MCF 10A (cell line): ENCODE data around the gene TBL1Y. TPM values are rescaled to one million over a fixed set of nuclear protein-coding genes. Genes with fewer than 3 reads are reported as not detected.

ENCODE experiments used
- BruUV-seq: library from RNA; stranded (reverse); fragments of 400-500 nt; replicated peaks from 2 replicates; lab custom pipeline; 2021; lab: Mats Ljungman, UMichigan
- CTCF ChIA-PET: fragments of 300-600 bp; sonication (Branson Sonifier 250); formaldehyde crosslinking; extraction: SDS; loops from one replicate; lab custom pipeline; 2021; ENCODE audit warnings: antibody characterized with exemption, inconsistent platforms; lab: Yijun Ruan, JAX
- POLR2A ChIA-PET: fragments of 300-600, 350-650 bp; sonication (Branson Sonifier 250); formaldehyde crosslinking; extraction: SDS; loops from one replicate; lab custom pipeline; 2020; ENCODE audit warnings: antibody characterized with exemption, inconsistent platforms; lab: Yijun Ruan, JAX
- DNase-seq: peaks from one replicate; pipeline ENCODE4 v3.0.0-alpha.2; 2018; ENCODE audit not compliant: unreplicated experiment
- H3K27ac Mint-ChIP-seq: one replicate; pipeline ENCODE4 v1.8.0; 2022; ENCODE audit warnings: mild to moderate bottlenecking, low read depth, mixed read lengths; ENCODE audit not compliant: unreplicated experiment
- H3K27me3 Mint-ChIP-seq: one replicate; pipeline ENCODE4 v1.8.0; 2022; ENCODE audit warnings: mixed read lengths; ENCODE audit not compliant: insufficient read depth, unreplicated experiment
- H3K36me3 Mint-ChIP-seq: one replicate; pipeline ENCODE4 v1.8.0; 2022; ENCODE audit warnings: mild to moderate bottlenecking, moderate library complexity, mixed read lengths; ENCODE audit not compliant: insufficient read depth, unreplicated experiment
- H3K4me1 Mint-ChIP-seq: one replicate; pipeline ENCODE4 v1.8.0; 2022; ENCODE audit warnings: mixed read lengths; ENCODE audit not compliant: insufficient read depth, unreplicated experiment
- H3K4me3 Mint-ChIP-seq: one replicate; pipeline ENCODE4 v1.8.0; 2022; ENCODE audit warnings: mild to moderate bottlenecking, moderate library complexity, mixed read lengths; ENCODE audit not compliant: unreplicated experiment
- H3K9me3 Mint-ChIP-seq: one replicate; pipeline ENCODE4 v1.8.0; 2022; ENCODE audit warnings: mixed read lengths; ENCODE audit not compliant: unreplicated experiment
- CTCF ChIP-seq: fragments of 200-600 bp; IDR thresholded peaks from one replicate; pipeline ENCODE4 v1.8.0; 2022; ENCODE audit warnings: antibody characterized with exemption, mild to moderate bottlenecking; ENCODE audit not compliant: unreplicated experiment
- intact Hi-C: fragments of 100-400 bp; cut with micrococcal nuclease; formaldehyde crosslinking; loops from 2 replicates; pipeline ENCODE4 v1.14.1; 2022
- total RNA-seq: library from RNA; stranded (reverse); gene quantifications from 2 replicates; pipeline ENCODE4 v1.2.3, GENCODE V29; 2022

Gene TBL1Y
- total RNA-seq, 1 experiment from 2014 or later, result not detected

GRCh38 chrY:6968191-6968590 lies 57.7 kb downstream of the TBL1Y start:
- no TSS peak for BruUV-seq
- Mint-ChIP-seq H3K36me3 (no peaks in the 10 kb centered on the region), H3K27me3 (no peaks in the 10 kb centered on the region), H3K4me1 (no peaks in the 10 kb centered on the region), H3K4me3 (no peak overlapping the region), H3K9me3 (no peaks in the 10 kb centered on the region), H3K27ac (no peak overlapping the region)
- intact Hi-C loops, result no loop called here
- no peak for TF ChIP-seq CTCF
- DNase-seq, result no peak
- ChIA-PET POLR2A (no interaction called here), CTCF (no interaction called here)

- no peak for DNase-seq
- Mint-ChIP-seq H3K27ac (no peak overlapping the region), H3K4me1 (no peaks in the 10 kb centered on the region), H3K27me3 (no peaks in the 10 kb centered on the region), H3K9me3 (no peaks in the 10 kb centered on the region), H3K4me3 (no peak overlapping the region), H3K36me3 (no peaks in the 10 kb centered on the region)
- intact Hi-C loops, result no loop called here
- BruUV-seq, result no TSS peak
- TF ChIP-seq CTCF, result no peak
- ChIA-PET CTCF (no interaction called here), POLR2A (no interaction called here)
These were observed 61.9 kb downstream of the TBL1Y start for GRCh38 chrY:6972271-6972887.

- Mint-ChIP-seq H3K9me3 (no peaks in the 10 kb centered on the region), H3K4me3 (no peak overlapping the region), H3K36me3 (no peaks in the 10 kb centered on the region), H3K4me1 (no peaks in the 10 kb centered on the region), H3K27ac (no peak overlapping the region), H3K27me3 (no peaks in the 10 kb centered on the region)
- intact Hi-C loops, result no loop called here
- no TSS peak for BruUV-seq
- TF ChIP-seq CTCF, result no peak
- ChIA-PET CTCF (no interaction called here), POLR2A (no interaction called here)
- no peak for DNase-seq
These were observed 64.5 kb downstream of the TBL1Y start for GRCh38 chrY:6974971-6975370.

GRCh38 chrY:6977783-6978182 lies 67.3 kb downstream of the TBL1Y start:
- Mint-ChIP-seq H3K27ac (no peak overlapping the region), H3K4me1 (no peaks in the 10 kb centered on the region), H3K4me3 (no peak overlapping the region), H3K36me3 (no peaks in the 10 kb centered on the region), H3K27me3 (no peaks in the 10 kb centered on the region), H3K9me3 (no peaks in the 10 kb centered on the region)
- no peak for DNase-seq
- intact Hi-C loops, result no loop called here
- TF ChIP-seq CTCF, result no peak
- CTCF ChIA-PET, result no interaction called here
- POLR2A ChIA-PET, result no interaction called here
- BruUV-seq, result no TSS peak
